GM12801 (cell line): ENCODE measurements around the gene PML.

Experiments
- TF ChIP-seq, protein P1 (sequence below): IDR thresholded peaks from one replicate; pipeline ENCODE4 v1.5.1; 2011; ENCODE audit warnings: control low read depth; ENCODE audit not compliant: insufficient read length; ENCODE audit errors: extremely low read depth

The PML gene

DNA sequence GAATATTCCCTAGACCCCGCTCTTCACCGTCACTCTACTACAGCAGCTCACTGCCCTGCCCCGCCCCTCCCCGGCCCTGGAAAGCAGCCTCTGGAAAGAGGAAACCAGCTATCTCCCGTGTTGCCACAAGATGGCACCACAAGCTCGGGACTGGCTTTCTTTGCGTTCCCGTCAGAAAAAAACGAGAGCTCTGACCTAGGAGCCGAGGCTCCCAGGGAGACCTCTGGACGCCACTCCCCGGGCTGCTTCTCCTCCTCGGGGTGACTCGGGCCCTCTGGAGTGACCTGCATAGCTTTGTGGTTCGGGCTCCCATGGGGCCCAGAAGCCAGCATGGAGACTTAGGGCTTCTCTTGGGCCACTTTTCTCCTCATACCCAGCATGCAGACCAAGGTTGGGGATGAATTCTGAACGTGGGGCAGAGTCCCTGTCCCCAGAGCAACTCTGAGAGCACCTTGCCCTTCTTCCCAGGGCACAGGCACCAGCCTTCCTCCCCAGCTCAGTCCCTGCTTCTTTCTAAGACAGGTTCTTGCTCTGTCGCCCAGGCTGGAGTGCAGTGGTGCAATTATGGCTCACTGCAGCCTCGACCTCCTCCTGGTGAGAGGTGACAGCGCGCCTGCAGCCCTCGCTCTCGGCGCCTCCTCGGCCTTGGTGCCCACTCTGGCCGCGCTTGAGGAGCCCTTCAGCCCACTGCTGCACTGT lies 21.4 kb upstream of the PML start:
- TF ChIP-seq, protein P1, sequence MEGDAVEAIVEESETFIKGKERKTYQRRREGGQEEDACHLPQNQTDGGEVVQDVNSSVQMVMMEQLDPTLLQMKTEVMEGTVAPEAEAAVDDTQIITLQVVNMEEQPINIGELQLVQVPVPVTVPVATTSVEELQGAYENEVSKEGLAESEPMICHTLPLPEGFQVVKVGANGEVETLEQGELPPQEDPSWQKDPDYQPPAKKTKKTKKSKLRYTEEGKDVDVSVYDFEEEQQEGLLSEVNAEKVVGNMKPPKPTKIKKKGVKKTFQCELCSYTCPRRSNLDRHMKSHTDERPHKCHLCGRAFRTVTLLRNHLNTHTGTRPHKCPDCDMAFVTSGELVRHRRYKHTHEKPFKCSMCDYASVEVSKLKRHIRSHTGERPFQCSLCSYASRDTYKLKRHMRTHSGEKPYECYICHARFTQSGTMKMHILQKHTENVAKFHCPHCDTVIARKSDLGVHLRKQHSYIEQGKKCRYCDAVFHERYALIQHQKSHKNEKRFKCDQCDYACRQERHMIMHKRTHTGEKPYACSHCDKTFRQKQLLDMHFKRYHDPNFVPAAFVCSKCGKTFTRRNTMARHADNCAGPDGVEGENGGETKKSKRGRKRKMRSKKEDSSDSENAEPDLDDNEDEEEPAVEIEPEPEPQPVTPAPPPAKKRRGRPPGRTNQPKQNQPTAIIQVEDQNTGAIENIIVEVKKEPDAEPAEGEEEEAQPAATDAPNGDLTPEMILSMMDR = no peak

GRCh38 chr15:73978896-73979295 lies 15.6 kb upstream of the PML start:
- TF ChIP-seq, protein P1 = no peak

DNA sequence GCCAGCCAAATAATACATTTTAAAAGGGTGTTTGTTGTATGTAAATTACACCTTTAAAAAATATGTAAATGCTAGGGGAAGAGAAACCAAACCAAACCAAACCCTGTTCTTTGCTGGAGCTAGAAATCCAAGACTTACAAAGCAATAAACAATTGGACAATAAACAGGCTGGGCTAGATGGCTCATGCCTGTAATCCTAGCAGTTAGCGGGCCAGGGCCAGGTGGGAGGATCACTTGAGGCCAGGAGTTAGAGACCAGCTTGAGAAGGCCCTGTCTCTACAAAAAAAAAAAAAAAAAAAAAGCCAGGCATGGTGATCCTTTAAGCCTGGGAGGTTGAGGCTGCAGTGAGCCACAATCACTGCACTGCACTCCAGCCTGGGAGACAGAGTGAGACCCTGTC lies 14.9 kb upstream of the PML start:
- TF ChIP-seq, protein P1 = no peak

DNA sequence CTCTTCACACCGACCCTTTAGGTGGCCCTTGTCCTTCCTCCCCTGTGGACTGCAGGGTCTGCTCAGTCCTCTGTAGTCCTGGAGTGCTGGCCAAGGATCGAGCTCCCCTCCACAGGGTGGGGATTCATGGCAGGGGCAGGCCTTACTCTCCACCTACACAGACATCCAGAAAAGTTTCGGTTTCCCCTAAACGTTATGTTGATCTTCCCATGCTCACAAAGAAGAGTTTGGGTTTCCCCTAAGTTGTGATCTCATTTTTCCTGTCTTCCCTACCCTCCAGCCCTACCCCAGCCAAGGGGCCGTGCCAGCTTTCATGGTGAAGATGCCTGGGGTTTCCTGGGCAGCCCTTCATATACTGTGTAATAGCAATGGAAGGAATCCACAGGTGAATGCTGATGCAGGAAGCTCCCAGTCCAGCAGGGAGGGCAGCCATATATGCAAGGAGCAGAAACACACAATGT lies 12.7 kb upstream of the PML start:
- TF ChIP-seq, protein P1 = no peak

DNA sequence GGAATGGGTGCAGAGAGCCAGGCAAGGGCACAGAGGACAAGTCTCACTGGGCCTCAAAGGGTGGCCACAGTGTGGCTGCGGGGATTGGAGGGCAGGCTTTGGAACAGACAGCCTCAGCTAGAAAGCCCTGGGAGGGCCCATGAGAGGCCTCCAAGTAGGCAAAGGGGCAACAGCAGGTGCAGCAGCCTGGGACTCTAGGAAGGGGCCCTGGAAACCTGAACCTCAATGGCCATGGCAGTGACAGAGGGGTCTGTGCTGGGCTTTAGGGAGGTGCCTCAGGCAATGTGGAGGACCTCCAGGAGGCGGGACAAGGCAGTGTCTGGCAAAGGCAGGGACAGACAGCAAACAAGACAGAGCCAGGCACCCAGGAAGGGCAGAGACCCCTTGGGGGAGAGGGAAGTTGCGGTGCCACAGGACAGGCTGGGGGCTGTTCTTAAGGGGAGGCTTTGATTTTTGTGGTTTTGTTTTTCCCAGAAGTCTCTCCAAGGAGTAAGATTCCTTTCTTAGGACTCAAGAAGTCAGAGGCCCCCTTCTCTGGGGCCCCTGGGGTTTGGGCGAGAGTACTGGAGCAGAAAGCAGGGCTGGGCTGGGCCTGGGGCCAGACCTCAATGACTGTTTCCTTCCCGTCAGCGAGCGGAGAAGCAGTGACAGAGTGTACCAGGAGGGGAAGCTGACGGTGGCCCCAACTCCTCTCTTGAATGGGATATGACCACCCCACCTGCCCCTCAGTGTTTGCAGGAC lies 12.1 kb upstream of the PML start:
- TF ChIP-seq, protein P1 = no peak

- TF ChIP-seq, protein P1 = no peak
Measured at GRCh38 chr15:73983211-73983727, 11.2 kb upstream of the PML start.

- TF ChIP-seq, protein P1 = no peak
Measured at GRCh38 chr15:73983773-73984172, 10.7 kb upstream of the PML start.
